HG02623 (cell line): ENCODE measurements around the gene EFCAB10.
"Not testable (repeated sequence)": the region's sequence is repeated elsewhere in the genome, so short reads cannot be mapped to it uniquely, and the experiment has no call there.

ENCODE experiments used
- ATAC-seq: cut with Tn5 transposase; IDR thresholded peaks from one replicate; pipeline ENCODE4 v1.9.1; 2021; ENCODE audit warnings: moderate library complexity; ENCODE audit not compliant: unreplicated experiment

Gene EFCAB10

DNA sequence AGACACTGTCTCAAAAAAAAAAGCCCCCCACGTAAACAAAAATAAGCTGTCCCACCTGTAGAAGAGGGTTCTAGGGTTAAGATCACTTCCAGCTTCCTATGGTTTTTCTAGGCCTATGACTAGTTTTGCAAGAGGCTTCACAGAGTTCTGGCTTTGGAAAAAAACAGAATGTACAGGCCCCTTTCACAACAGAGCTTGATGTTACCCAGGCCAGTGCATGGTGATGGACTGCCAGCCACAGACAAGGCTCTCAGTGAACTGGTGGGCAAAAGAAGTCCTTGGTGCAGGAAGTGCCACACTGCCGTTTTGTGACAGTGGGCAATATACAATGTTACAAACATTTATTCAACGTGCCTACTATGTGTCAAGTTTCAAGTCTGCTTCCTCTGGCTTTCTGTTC is 18.3 kb upstream of the EFCAB10 start:
- no peak for ATAC-seq

DNA sequence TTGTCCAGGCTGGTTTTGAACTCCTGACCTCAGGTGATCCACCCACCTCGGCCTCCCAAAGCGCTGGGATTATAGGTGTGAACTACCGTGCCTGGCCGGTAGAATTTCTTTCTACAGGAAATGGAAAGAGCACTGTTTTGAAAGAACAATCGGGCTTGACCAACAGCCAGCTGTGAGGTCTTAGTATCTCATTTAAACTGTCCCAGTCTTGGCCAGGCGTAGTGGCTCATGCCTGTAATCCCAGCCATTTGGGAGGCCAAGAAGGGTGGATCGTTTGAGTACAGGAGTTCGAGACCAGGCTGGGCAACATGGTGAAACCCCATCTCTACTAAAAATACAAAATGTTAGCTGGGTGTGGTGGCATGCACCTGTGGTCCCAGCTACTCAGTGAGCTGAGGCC is 17.8 kb upstream of the EFCAB10 start:
- ATAC-seq = not testable (repeated sequence)

DNA sequence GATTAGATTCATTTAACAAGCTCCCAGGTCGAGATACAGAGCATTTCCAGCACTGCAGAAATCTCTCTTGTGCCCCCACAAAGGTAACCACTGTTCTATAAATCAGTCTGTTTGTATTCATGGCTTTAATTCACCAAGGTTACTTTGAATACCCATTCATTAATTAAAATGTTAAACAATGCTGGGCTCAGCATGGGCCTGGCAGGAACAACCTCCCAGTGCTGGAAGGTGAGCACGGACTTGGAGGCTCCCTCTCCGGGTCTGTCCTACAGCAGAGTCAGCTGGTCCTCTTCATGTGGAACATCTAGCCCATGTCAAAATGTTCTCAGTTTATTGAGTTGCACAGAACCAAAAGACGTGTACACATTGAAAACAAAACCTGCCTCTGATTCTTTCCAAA is 15.6 kb upstream of the EFCAB10 start:
- no peak for ATAC-seq

DNA sequence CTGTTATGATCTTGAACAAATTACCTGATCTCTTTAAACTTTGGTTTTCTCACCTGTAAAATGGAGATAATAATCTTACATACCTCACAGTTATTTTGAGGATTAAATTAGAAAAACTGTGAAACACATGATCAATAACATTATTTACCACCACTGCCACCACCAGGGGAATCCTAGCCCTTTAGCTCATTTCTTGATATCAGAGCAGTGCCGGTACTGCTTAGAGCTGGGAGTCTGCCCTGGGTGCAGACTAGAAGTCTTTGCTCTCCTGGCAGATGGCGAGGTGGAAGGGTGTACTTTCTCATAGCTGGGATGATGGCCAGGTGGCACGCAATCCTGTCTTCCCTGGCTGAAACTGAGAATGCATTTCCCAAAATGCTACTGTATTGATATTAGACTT is 12.7 kb upstream of the EFCAB10 start:
- no peak for ATAC-seq

DNA sequence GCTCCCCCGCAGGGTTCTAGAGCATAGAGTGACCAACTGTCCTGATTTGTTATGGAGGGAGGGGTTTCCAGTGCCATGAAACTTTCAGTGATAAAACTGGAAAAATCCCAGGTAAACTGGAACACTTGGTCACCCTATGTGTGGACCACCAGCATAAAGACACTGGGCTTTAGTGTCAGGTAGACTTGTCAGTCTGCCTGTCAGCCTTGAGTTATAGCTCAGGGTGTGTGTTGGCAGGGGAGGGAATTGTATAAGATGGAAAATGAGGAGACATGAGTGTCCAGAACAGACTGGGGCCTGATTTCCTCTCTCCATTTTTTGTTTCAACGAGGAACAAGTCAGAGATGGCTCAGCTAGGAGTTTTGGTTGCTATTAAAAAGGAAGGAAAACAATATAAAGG is 10.2 kb upstream of the EFCAB10 start:
- ATAC-seq = no peak

DNA sequence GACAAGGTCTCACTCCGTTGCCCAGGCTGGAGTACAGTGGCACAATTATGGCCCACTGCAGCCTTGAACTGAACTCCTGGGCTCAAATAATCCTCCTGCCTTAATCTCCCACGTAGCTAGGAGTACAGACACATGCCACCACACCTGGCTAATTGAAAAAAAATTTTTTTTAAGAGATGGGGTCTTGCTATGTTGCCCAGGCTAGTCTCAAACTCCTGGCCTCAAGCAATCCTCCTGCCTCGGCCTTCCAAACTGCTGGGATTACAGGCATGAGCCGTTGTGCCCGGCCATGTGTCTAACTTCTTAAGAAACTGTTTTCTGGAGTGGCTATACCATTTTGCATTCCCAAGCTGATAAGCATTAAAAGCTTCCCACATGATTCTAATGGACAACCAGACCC is 9.5 kb upstream of the EFCAB10 start:
- no peak for ATAC-seq

DNA sequence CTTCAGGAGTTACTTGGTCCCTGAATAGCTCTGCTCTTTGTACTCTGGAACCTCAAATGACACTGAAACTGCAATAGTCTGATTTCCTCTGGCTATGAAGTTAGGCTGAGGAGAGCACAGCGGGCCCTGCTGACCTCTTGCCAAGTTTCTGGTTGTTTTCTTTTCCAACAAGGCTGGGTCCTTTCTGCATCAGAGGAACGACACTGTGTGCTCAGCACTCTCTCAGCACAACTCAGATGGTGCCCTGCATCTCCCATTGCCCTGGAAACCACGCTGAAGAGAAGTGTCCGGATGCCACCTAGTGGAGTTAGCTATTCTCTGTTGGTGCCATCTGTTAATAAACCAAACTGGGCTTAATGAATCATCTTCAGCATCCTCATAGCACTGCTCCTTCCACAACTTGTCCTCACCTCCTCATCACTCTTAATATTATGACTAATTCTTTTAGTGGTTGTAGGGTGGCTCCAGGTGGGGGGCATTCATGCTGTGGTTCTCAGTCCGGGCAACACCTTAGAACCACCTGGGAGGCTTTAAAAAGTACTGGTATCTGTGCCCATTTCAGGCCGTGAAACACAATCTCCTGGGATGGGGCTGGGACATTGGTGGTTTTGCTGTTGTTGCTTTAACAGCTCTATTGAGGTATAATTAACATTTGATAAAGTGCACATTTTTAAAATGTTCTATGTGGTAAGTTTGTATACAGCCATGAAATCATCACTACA is 8.2 kb upstream of the EFCAB10 start:
- peak; percentile 73 for ATAC-seq

DNA sequence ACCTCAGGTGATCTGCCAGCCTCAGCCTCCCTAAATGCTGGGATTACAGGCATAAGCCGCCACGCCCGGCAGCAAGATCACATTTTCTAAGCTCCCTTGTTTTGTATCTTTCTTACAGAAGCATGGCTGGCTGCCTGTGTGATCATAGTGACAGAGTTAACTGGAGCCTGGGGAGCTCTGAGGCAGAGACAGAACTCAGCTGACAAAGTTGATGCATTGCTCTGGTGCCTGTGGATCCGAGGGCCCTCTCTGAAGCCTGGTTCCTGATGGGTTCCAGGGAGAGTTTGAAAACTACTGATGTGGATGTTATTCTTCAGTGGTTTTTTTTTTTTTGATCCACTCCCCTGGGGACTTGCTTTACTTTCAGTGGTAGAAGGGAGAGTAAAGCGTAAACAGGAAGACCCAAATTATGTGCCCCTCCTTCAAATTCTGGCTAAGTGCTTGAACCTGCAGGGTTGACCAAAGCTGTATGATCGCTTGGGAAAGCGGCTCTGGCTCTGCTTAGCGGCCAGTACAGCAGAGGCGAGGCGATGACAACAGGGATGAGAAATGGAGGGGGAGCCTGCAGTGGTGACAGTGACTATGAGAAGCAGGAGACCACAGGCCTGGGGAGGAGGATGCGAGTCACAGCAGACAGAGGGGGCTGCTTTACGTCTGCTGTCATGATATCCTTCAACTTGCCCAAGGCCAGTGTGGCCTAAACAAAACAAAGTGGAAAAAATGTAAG is 6.8 kb upstream of the EFCAB10 start:
- no peak for ATAC-seq

DNA sequence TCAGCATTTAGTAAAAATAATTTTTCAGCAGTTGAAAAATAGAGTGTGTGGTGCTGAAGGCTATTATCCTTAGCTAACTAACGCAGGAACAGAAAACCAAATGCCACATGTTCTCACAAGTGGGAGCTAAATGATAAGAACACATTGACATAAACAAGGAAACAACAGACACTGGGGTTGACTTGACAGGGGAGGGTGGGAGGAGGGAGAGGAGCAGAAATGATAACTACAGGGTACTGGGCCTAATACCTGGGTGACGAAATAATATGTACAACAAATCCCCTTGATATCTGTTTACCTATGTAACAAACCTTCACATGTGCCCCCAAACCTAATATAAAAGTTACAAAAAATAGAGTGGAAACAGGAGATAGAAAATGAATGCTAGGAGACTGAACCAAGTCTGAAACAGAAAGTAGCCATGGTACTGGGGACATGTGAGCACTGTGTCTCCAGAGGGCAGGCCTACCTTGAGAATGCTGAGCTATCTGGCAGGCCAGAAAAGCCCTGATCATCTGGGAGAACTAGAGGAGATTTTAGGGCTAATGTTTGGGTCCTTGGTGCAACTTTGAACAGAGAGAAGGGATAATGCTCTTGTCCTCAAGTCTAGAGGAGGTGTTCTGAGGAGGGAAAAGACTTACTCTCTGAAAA is 4.7 kb upstream of the EFCAB10 start:
- ATAC-seq = no peak

DNA sequence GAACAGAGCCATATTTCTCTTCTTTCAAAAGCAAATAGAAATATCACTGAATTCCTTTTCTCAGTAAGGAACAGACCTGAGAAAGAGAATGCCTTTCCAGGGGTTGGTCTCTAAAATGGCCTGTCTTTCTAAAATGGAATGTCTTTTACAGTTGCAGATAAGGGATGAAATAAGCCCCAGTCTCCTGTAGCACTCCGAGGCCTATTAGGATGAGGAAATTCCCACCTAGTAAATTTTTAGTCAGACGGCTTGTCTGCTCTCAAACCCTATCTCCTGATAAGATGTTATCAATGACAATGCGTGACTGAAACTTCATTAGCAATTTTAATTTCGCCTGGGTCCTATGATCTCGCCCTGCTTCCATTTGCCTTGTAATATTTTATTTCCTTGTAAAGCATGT is 2.9 kb upstream of the EFCAB10 start:
- ATAC-seq = no peak

DNA sequence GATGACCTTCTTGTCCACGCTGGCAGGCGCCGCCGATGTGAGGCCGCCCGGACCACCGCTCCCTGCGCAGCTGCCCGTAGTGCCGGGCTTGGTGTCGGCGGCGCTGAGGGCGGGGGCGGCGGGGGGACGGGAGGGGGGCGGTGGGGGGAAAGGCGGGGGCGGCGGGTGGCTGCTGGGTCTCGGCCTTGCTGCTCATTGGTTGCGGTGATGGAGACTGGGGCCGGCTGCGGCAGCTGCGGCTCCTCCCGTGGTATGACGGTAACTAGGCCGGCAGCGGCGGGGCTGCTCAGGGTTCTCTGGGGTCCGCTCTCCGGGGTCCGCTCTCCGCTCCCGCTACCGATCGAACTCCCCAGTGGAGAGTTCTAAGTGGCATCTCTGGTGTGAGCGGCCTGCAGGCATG is 1.8 kb upstream of the EFCAB10 start:
- no peak for ATAC-seq

DNA sequence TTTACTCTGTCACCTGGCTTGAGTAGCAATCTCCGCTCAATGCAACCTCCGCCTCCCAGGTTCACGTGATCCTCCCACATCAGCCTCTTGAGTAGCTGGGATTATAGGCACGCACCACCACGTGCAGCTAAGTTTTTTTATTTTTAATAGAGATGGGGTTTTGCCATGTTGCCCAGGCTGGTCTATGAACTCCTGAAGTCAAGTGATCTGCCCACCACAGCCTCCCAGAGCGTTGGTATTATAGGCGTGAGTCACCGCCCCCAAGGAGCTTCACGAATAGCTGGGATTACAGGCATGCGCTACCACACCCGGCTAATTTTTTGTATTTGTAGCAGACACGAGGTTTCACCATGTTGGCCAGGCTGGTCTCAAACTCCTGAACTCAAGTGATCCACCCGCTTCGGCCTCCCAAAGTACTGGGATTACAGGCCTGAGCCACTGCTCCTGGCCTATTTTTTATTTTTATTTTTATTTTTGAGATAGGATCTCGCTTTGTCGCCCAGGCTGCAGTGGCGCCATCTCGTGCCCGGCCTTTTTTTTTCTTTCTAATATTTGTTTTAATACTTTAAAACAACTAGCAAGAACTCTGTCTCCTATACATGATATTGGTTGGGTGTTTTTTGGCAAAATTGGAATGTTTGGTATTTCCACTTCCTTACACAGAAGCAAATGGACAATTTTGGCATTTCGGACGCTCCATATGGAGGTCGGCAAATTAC is 1.1 kb downstream of the EFCAB10 start:
- ATAC-seq = no peak

DNA sequence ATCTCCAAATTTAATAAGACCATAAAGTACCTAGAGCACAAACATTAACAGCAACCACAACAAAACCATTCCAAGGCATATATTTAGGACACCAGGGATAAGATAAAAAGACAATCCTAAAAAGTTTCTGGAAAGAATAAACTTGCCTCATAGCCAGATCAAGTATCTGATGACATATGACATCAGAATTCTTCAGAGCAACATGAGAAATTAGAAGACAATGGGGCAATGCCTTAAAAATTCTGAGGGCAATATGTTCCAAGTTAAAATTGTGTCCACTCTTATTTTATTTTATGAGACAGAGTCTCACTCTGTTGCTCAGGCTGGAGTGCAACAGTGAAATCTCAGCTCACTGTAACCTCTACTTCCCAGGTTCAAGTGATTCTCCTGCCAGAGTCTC is 2.8 kb downstream of the EFCAB10 start:
- ATAC-seq = no peak

DNA sequence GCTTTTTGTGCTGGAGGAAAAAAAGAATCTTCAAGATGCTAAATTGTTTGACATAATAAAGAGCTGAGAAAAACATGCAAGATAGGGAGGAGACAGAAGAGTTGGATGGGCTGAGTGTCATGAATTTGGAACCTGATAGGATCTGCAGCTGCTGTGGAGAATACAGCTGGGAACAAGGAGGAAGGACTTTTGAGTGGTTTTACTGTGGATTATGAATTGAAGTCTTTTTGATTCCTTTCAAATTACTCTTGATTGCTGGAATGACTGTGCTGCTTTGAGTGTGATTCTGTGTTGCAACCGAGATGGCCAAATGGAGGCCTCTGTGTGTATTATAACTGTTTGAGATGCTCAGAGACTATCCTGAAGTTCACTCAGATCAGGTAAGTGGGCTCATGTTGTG is 4.0 kb downstream of the EFCAB10 start:
- no peak for ATAC-seq

DNA sequence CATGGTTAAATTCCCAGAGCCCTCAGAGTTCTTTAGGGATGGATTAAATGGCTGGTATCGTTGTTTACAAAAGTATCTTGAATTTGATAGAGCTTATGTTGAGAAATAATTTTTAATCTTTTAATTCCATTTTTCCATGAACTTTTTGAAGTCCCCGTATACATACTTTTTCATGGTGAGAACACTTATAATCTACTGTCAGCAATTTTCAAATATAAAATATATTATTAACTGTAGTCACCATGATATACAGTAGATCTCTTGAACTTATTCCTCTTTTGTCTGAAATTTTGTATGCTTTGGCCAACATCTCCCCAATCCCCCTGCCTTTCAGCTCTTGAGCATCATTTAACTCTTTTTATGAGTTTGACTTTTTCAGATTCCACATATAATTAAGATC is 9.4 kb downstream of the EFCAB10 start:
- no peak for ATAC-seq

DNA sequence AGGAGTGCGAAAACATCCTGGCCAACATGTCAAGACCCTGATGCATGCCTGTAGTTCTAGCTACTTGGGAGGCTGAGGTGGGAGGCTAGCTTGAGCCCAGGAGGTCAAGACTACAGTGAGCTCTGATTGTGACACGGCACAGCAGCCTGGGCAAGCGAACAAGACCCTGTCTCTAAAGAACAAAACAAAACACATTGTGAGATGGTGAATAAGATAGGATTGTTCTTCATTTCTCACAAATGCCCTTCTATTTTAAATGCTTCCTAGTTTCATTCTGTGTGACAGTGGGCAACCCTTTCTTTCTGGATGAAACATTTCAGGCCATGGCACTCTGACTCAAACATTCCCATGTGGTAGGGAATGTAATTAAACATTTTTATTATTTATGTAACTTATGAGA is 13.5 kb downstream of the EFCAB10 start:
- no peak for ATAC-seq

DNA sequence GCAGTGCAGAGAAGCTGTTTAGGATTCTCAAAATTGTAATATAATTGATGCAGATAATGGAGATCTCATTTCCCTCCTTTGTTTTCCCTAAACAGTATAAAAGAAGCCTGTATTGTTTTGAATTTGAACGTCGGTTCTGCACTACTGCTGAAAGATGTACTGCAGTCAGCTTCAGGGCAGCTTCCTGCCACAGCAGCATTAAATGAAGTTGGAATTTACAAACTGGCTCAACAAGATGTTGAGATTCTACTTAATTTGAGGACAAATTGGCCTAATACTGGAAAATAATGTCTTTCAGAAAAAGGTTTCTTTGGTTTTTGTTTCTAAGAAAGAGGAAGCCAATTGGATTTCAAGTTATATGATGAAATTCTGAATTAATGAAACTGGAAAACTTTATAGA is 14.3 kb downstream of the EFCAB10 start:
- ATAC-seq = no peak

DNA sequence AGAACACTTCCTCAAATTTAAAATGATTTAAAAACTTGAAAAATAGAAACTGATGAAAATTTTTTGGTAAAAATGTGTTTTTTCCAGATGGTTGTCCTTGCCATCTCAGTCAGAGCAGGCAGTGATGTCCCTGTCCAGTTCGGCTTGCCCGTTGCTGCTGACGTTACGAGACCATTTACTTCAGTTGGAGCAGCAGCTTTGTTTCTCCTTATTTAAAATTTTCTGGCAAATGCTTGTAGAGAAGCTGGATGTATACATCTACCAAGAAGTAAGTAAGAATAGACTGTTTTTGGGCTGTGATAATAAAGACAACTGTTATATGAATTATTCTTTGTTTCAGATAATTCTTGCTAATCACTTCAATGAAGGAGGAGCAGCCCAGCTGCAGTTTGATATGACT is 16.1 kb downstream of the EFCAB10 start:
- ATAC-seq = no peak

DNA sequence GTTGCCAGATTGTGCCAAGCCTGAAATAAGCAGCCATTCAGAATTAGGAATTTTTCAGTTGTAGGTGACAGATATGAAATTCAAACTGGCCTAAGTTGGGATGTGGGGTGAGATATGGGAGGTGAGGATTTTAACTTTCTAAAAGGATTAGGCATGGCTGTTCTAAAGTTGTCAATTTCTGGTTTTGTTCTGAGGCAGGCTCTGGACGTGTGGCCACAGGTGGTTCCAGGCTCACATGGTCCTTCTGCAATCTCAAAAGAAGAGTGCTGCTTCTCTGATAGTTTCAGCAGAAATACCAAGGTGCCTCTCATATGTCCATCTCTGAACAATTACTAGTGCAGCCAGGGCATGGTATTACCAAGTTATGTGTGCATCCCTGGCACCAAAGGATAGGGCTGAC is 21.4 kb downstream of the EFCAB10 start:
- ATAC-seq = no peak

DNA sequence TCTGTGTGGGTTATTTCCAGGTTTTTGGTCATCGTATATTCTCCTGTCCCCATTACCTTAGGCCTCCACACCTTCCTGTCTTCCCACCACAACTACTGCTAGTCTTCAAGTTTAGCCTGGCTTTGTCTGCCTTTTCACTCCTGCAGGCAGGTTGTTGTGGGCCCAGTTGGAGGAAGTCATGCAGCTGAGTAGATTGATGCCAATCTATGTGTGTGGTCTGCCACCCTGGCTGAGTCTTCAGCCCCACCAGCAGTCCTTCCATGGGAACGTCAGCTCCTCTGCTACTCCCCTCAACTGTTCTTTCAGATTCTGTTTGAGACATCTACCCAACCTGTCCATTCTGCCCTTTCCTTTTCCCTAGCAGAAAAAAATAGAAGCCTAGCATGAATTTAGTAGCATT is 43.0 kb downstream of the EFCAB10 start:
- ATAC-seq = no peak

DNA sequence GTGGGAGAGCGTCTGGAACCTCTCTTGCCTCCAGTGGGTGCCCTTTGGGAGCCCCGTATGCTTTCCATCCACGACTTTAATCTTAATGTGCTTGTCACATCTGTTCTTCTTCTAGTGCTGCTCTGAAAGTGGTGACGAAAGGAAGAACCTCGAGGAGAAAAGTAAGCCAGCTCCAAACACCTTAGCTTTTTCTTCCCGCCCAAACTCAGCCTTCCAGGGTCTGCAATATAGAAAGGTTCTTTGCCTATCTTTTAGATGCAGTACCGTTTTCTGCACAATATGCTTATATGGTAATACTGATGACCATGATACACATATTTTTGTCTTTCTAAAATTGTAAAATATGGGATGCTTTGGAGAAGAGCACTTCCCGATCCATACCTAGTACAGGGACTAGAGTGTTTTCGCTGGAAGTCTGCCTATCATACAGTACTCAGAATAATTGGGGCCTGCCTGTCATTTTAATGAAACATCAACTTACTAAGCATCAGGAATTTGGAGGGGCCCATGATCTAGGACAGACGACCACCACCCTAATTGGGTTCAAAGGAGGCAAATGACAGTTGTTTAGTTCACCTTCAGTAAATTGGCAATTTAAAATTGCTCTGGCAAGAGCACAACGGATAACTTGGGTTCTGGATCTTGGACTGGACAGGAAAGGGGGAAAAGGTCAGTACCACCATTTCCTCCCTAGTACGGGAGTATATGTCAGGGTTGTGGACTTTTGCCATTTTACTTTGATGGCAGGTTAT is 48.4 kb downstream of the EFCAB10 start:
- ATAC-seq = no peak
